ENCODE data around the gene CNOT6. TPM values are rescaled to one million over a fixed set of nuclear protein-coding genes. Genes with fewer than 3 reads are reported as not detected.

Gene CNOT6
- total and polyA plus RNA-seq, 11 donors, result 3.1 to 18.8 (median 12.9) TPM

GRCh38 chr5:180626661-180627385 lies 132.6 kb downstream of the CNOT6 start:
- ATAC-seq (no peak), DNase-seq (peak in 2 of 5 donors; percentile 12 to 25)
- Histone ChIP-seq H3K4me1 (peaks cover 0 to 14% (median 3%) of the 10 kb centered on the region in 12 donors), H3K27me3 (no peaks in the 10 kb centered on the region), H3K4me3 (no peak overlapping the region), H3K36me3 (peaks cover 0 to 5% (median 0%) of the 10 kb centered on the region in 9 donors), H3K27ac (no peak overlapping the region), H3K9me3 (no peaks in the 10 kb centered on the region)
- intact Hi-C loops (cut with DNase I), result no loop called here
- 79 to 91% (median 83%) methylated on average over 12 to 15 of the region's 15 CpGs for WGBS, 4 donors
- TF ChIP-seq POLR2A (IDR thresholded peaks at IDR 0.05) (no peak), CTCF (IDR thresholded peaks at IDR 0.05) (no peak)

- peak in 2 of 5 donors; percentile 13 to 29 for DNase-seq
- Histone ChIP-seq H3K4me3 (no peak overlapping the region), H3K36me3 (peaks cover 0 to 5% (median 0%) of the 10 kb centered on the region in 9 donors), H3K27me3 (peaks cover 0 to 2% (median 0%) of the 10 kb centered on the region in 9 donors), H3K27ac (no peak overlapping the region), H3K4me1 (peaks cover 0 to 14% (median 5%) of the 10 kb centered on the region in 12 donors), H3K9me3 (no peaks in the 10 kb centered on the region)
- no peak for ATAC-seq
- intact Hi-C loops (cut with DNase I), result no loop called here
- no peak for TF ChIP-seq POLR2A (IDR thresholded peaks at IDR 0.05)
- no peak for TF ChIP-seq CTCF (IDR thresholded peaks at IDR 0.05)
- 85 to 94% (median 89%) methylated on average over 7 to 12 of the region's 12 CpGs for WGBS, 4 donors
Measured at GRCh38 chr5:180627386-180628120, 133.4 kb downstream of the CNOT6 start.

Other genes starting within 250 kb of the CNOT6 start
- gene MAPK9, start 202.3 kb upstream of the CNOT6 start, total RNA-seq, result 10 to 100 TPM; 26.0 to 51.3 (median 41.4) TPM
- gene MAPK9, start 202.3 kb upstream of the CNOT6 start, polyA plus RNA-seq, result 10 to 100 TPM; 15.2 to 22.4 TPM
- 10 to 100 TPM in 4 of 9 donors, 1 to 10 TPM in 5; 3.7 to 33.9 (median 8.5) TPM for gene GFPT2, start 141.0 kb upstream of the CNOT6 start, total RNA-seq
- 1 to 10 TPM; 4.1 to 9.9 TPM for gene GFPT2, start 141.0 kb upstream of the CNOT6 start, polyA plus RNA-seq
- gene SCGB3A1, start 97.1 kb downstream of the CNOT6 start, total RNA-seq, result under 1 TPM in 1 of 9 donors, not detected in 8; 0.85 TPM
- under 1 TPM; 0.22 to 0.57 TPM for gene SCGB3A1, start 97.1 kb downstream of the CNOT6 start, polyA plus RNA-seq
- gene FLT4, start 155.2 kb downstream of the CNOT6 start, total RNA-seq, result 10 to 100 TPM in 2 of 9 donors, 1 to 10 TPM in 7; 2.1 to 13.7 (median 6.9) TPM
- gene FLT4, start 155.2 kb downstream of the CNOT6 start, polyA plus RNA-seq, result 1 to 10 TPM; 5.0 to 5.4 TPM
- not detected for gene OR2Y1, start 245.7 kb downstream of the CNOT6 start, total RNA-seq
- gene OR2Y1, start 245.7 kb downstream of the CNOT6 start, polyA plus RNA-seq, result not detected

Measured in heart left ventricle (tissue), 16 donors.